Neuronal stem cell (in vitro differentiated cells): ENCODE data around the gene CSF2RB.

Experiments
- DNase-seq: peaks from one replicate; pipeline ENCODE4 v3.0.0-alpha.2; 2013; ENCODE audit warnings: low spot score
- H2AFZ ChIP-seq: one replicate; pipeline ENCODE4 v1.6.1; 2013; ENCODE audit warnings: mild to moderate bottlenecking, low read length, inconsistent platforms
- H2AK5ac ChIP-seq: 2 replicates; pipeline ENCODE4 v1.6.1; 2013; ENCODE audit warnings: low read depth, mild to moderate bottlenecking, inconsistent platforms, low read length, moderate library complexity, mixed read lengths
- H2BK120ac ChIP-seq: 2 replicates; pipeline ENCODE4 v1.6.1; 2013; ENCODE audit warnings: low read depth, mild to moderate bottlenecking, inconsistent platforms, low read length, moderate library complexity, mixed read lengths
- H2BK12ac ChIP-seq: one replicate; pipeline ENCODE4 v1.6.1; 2013; ENCODE audit warnings: low read length, inconsistent platforms
- H2BK15ac ChIP-seq: 2 replicates; pipeline ENCODE4 v1.6.1; 2013; ENCODE audit warnings: mild to moderate bottlenecking, low read length, inconsistent platforms, mixed read lengths
- H2BK5ac ChIP-seq: one replicate; pipeline ENCODE4 v1.6.1; 2013; ENCODE audit warnings: inconsistent platforms, mild to moderate bottlenecking, low read length, moderate library complexity
- H3K14ac ChIP-seq: one replicate; pipeline ENCODE4 v1.6.1; 2013; ENCODE audit warnings: low read length, inconsistent platforms
- H3K18ac ChIP-seq: 2 replicates; pipeline ENCODE4 v1.6.1; 2013; ENCODE audit warnings: low read length, inconsistent platforms
- H3K23ac ChIP-seq: 2 replicates; pipeline ENCODE4 v1.6.1; 2013; ENCODE audit warnings: low read depth, mild to moderate bottlenecking, mixed read lengths, low read length, inconsistent platforms; ENCODE audit not compliant: poor library complexity
- H3K27ac ChIP-seq: replicated peaks from 3 replicates; pipeline ENCODE4 v1.5.1; 2013; ENCODE audit warnings: low read length, inconsistent platforms
- H3K27me3 ChIP-seq, 3 experiments: 2 replicates each; pipeline ENCODE4 v1.6.1; 2013; ENCODE audit warnings: low read length in 3 of 3, mild to moderate bottlenecking in 2 of 3, inconsistent platforms in 1 of 3, low read depth in 1 of 3, mixed read lengths in 1 of 3, moderate library complexity in 1 of 3; ENCODE audit not compliant: control insufficient read depth in 3 of 3, insufficient read depth in 3 of 3
- H3K36me3 ChIP-seq, 2 donors: replicated peaks in 1 of 2; 2 replicates each; pipeline ENCODE4 v1.6.1; 2013; ENCODE audit warnings: low read length in 2 of 2; ENCODE audit not compliant: control insufficient read depth in 2 of 2, insufficient read depth in 2 of 2
- H3K4ac ChIP-seq: 2 replicates; pipeline ENCODE4 v1.6.1; 2013; ENCODE audit warnings: inconsistent platforms, mild to moderate bottlenecking, low read length, moderate library complexity
- H3K4me1 ChIP-seq, 2 donors: 1 replicate in 1 of 2; 2 replicates in 1 of 2; pipeline ENCODE4 v1.6.1; 2013; ENCODE audit warnings: low read length in 2 of 2, low read depth in 1 of 2; ENCODE audit not compliant: control insufficient read depth in 2 of 2, insufficient read depth in 1 of 2
- H3K4me2 ChIP-seq: one replicate; pipeline ENCODE4 v1.6.1; 2013; ENCODE audit warnings: mild to moderate bottlenecking, low read length, inconsistent platforms; ENCODE audit not compliant: insufficient read depth, poor library complexity, severe bottlenecking
- H3K4me3 ChIP-seq, 2 donors: 2 replicates each; pipeline ENCODE4 v1.5.1; 2013; ENCODE audit warnings: low read length in 2 of 2, mild to moderate bottlenecking in 2 of 2, inconsistent platforms in 1 of 2, moderate library complexity in 1 of 2
- H3K79me1 ChIP-seq: one replicate; pipeline ENCODE4 v1.6.1; 2013; ENCODE audit warnings: low read depth, mild to moderate bottlenecking, inconsistent platforms, low read length, moderate library complexity
- H3K9ac ChIP-seq: one replicate; pipeline ENCODE4 v1.6.1; 2013; ENCODE audit warnings: mild to moderate bottlenecking, low read depth, low read length, inconsistent platforms; ENCODE audit not compliant: poor library complexity
- H3K9me3 ChIP-seq, 2 donors: replicated peaks in 1 of 2; 2 replicates each; pipeline versions ENCODE3 to v1.6.1; 2013; ENCODE audit warnings: low read length in 2 of 2, mild to moderate bottlenecking in 2 of 2, inconsistent platforms in 1 of 2, low read depth in 1 of 2, mixed read lengths in 1 of 2, moderate library complexity in 1 of 2; ENCODE audit not compliant: control insufficient read depth in 2 of 2, insufficient read depth in 1 of 2
- H4K8ac ChIP-seq: one replicate; pipeline ENCODE4 v1.6.1; 2013; ENCODE audit warnings: low read depth, mild to moderate bottlenecking, inconsistent platforms, low read length, moderate library complexity
- H4K91ac ChIP-seq: one replicate; pipeline ENCODE4 v1.6.1; 2013; ENCODE audit warnings: low read length, low read depth, mild to moderate bottlenecking, inconsistent platforms; ENCODE audit not compliant: poor library complexity
- WGBS, 2 donors: extraction: QIAGEN DNeasy Blood & Tissue Kit; methylation state at CpG; one replicate each; pipeline ENCODE4 v1.1.7; 2013; ENCODE audit warnings: missing lambda C conversion rate in 2 of 2, mixed read lengths in 1 of 2; ENCODE audit not compliant: insufficient read length in 2 of 2, insufficient replicate concordance in 1 of 2; ENCODE audit errors: extremely low coverage in 2 of 2; 5-methylcytosine and 5-hydroxymethylcytosine counted together

CSF2RB gene

GRCh38 chr22:36891646-36892045, 21.8 kb upstream of the CSF2RB start:
- no peak overlapping the region for H2BK120ac ChIP-seq
- no peaks in the 10 kb centered on the region for H3K4me1 ChIP-seq
- DNase-seq, result no peak
- H3K9ac ChIP-seq, result no peak overlapping the region
- no peak overlapping the region for H2BK12ac ChIP-seq
- no peak overlapping the region for H4K8ac ChIP-seq
- no peaks in the 10 kb centered on the region for H3K9me3 ChIP-seq
- peaks cover 0 to 21% (median 0%) of the 10 kb centered on the region in 3 experiments for H3K27me3 ChIP-seq
- no peak overlapping the region for H3K4me2 ChIP-seq
- no peaks in the 10 kb centered on the region for H3K79me1 ChIP-seq
- H3K18ac ChIP-seq, result no peak overlapping the region
- no peak overlapping the region for H4K91ac ChIP-seq
- no peak overlapping the region for H2BK15ac ChIP-seq
- H3K4me3 ChIP-seq, result no peak overlapping the region
- H2BK5ac ChIP-seq, result no peak overlapping the region
- H3K23ac ChIP-seq, result no peak overlapping the region
- no CpG with 5 or more reads among the region's 1 CpG for WGBS, 2 donors
- no peaks in the 10 kb centered on the region for H3K36me3 ChIP-seq
- H3K14ac ChIP-seq, result no peak overlapping the region
- no peak overlapping the region for H2AFZ ChIP-seq
- no peak overlapping the region for H3K4ac ChIP-seq
- H2AK5ac ChIP-seq, result no peak overlapping the region
- no peak overlapping the region for H3K27ac ChIP-seq

GRCh38 chr22:36892292-36892691, 21.1 kb upstream of the CSF2RB start:
- H2BK15ac ChIP-seq, result no peak overlapping the region
- no peaks in the 10 kb centered on the region for H3K4me1 ChIP-seq
- no peak for DNase-seq
- H3K4ac ChIP-seq, result no peak overlapping the region
- H2AK5ac ChIP-seq, result no peak overlapping the region
- no peak overlapping the region for H2BK12ac ChIP-seq
- H3K36me3 ChIP-seq, result no peaks in the 10 kb centered on the region
- no peak overlapping the region for H2AFZ ChIP-seq
- no CpG with 5 or more reads among the region's 2 CpGs for WGBS, 2 donors
- no peak overlapping the region for H4K8ac ChIP-seq
- no peak overlapping the region for H3K14ac ChIP-seq
- H3K18ac ChIP-seq, result no peak overlapping the region
- H2BK5ac ChIP-seq, result no peak overlapping the region
- no peak overlapping the region for H2BK120ac ChIP-seq
- no peak overlapping the region for H3K4me3 ChIP-seq
- peaks cover 0 to 21% (median 0%) of the 10 kb centered on the region in 3 experiments for H3K27me3 ChIP-seq
- no peaks in the 10 kb centered on the region for H3K9me3 ChIP-seq
- no peak overlapping the region for H3K4me2 ChIP-seq
- no peak overlapping the region for H3K27ac ChIP-seq
- H3K23ac ChIP-seq, result no peak overlapping the region
- H3K79me1 ChIP-seq, result no peaks in the 10 kb centered on the region
- no peak overlapping the region for H3K9ac ChIP-seq
- H4K91ac ChIP-seq, result no peak overlapping the region

GRCh38 chr22:36893262-36893661, 20.2 kb upstream of the CSF2RB start:
- no peak for DNase-seq
- Histone ChIP-seq H3K9ac (no peak overlapping the region), H3K27me3 (peaks cover 0 to 24% (median 0%) of the 10 kb centered on the region in 3 experiments), H3K36me3 (no peaks in the 10 kb centered on the region), H4K91ac (no peak overlapping the region), H3K4me1 (no peaks in the 10 kb centered on the region), H3K9me3 (no peaks in the 10 kb centered on the region), H3K4me3 (no peak overlapping the region), H2BK15ac (no peak overlapping the region), H3K18ac (no peak overlapping the region), H3K4me2 (no peak overlapping the region), H2BK5ac (no peak overlapping the region), H2BK12ac (no peak overlapping the region), H3K23ac (no peak overlapping the region), H2BK120ac (no peak overlapping the region), H2AFZ (no peak overlapping the region), H3K4ac (no peak overlapping the region), H3K14ac (no peak overlapping the region), H4K8ac (no peak overlapping the region), H3K27ac (no peak overlapping the region), H3K79me1 (no peaks in the 10 kb centered on the region), H2AK5ac (no peak overlapping the region)
- WGBS, 2 donors, result no CpG with 5 or more reads among the region's 3 CpGs

- no peak overlapping the region for H2AFZ ChIP-seq
Observed at GRCh38 chr22:36894266-36894665, 19.2 kb upstream of the CSF2RB start.

More at GRCh38 chr22:36894266-36894665, 19.2 kb upstream of the CSF2RB start:
- Histone ChIP-seq H3K18ac (no peak overlapping the region), H3K23ac (no peak overlapping the region), H3K9ac (no peak overlapping the region), H4K91ac (no peak overlapping the region), H2BK15ac (no peak overlapping the region), H2BK12ac (no peak overlapping the region), H3K27ac (no peak overlapping the region), H3K14ac (no peak overlapping the region), H3K4ac (no peak overlapping the region), H2AK5ac (no peak overlapping the region), H3K4me3 (no peak overlapping the region), H4K8ac (no peak overlapping the region), H3K79me1 (no peaks in the 10 kb centered on the region), H3K36me3 (no peaks in the 10 kb centered on the region), H2BK5ac (no peak overlapping the region), H3K4me2 (no peak overlapping the region), H3K9me3 (no peaks in the 10 kb centered on the region), H3K27me3 (peaks cover 0 to 27% (median 0%) of the 10 kb centered on the region in 3 experiments), H2BK120ac (no peak overlapping the region), H3K4me1 (no peaks in the 10 kb centered on the region)
- WGBS, 2 donors, result 100% methylated on average over 1 of the region's 1 CpG; no CpG with 5 or more reads in 1 of the 2 donors
- no peak for DNase-seq
